ENCODE results near the gene SOX10.
A peak's percentile ranks its signal among the peaks of the same experiment; 100 is the strongest.

The SOX10 gene

DNA sequence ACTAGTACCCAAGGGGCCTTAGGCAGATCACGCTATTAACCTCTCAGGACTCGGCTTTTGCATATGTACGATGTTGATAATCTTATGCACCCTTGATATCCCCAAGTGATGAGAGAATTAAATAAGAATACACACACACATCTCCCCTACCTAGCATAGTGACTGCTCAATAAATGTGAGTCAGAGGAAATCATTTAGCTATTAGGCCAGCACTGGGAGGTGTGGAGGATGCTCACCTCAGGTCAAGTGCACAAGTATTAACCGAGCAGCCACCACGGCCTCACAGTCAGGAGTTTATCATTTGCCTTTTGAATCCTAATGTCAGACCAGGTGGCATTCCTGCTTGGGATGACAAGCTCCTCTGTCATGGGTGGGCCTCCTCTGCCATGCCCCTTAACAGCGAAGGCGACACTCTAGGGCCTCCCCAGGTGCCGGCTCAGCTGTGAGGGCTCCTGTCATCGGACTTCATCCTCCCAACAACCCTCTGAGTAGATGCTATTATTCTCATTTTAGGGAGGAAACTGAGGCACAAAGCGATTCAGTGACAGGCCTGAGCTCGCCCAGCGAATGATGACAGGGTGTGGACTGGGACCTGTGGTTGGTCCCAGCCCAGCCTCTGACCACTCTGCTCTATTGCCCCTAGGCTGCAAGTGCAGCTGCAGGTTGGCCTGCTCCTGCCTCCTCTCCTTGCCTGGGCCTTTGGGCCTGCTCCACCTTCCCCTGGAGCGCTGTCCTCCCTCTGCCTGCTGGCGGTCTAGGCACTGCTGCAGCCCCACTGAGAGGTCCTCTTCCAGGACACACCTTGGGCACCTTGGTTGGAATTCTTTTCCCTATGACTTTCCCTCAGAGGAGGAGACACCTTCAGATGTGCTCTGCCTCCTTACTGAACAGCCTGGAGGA is 5.0 kb upstream of the SOX10 start:
- TF ChIP-seq, protein P1, sequence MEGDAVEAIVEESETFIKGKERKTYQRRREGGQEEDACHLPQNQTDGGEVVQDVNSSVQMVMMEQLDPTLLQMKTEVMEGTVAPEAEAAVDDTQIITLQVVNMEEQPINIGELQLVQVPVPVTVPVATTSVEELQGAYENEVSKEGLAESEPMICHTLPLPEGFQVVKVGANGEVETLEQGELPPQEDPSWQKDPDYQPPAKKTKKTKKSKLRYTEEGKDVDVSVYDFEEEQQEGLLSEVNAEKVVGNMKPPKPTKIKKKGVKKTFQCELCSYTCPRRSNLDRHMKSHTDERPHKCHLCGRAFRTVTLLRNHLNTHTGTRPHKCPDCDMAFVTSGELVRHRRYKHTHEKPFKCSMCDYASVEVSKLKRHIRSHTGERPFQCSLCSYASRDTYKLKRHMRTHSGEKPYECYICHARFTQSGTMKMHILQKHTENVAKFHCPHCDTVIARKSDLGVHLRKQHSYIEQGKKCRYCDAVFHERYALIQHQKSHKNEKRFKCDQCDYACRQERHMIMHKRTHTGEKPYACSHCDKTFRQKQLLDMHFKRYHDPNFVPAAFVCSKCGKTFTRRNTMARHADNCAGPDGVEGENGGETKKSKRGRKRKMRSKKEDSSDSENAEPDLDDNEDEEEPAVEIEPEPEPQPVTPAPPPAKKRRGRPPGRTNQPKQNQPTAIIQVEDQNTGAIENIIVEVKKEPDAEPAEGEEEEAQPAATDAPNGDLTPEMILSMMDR (IDR thresholded peaks at IDR 0.05; ENCODE audit: control insufficient read depth, insufficient read depth, low read depth, low read length, missing control alignments) = no peak
- no peak for DNase-seq (ENCODE audit: low read depth)
- H3K4me3 ChIP-seq (ENCODE audit: control insufficient read depth, low read depth, low read length) = no peak overlapping the region

DNA sequence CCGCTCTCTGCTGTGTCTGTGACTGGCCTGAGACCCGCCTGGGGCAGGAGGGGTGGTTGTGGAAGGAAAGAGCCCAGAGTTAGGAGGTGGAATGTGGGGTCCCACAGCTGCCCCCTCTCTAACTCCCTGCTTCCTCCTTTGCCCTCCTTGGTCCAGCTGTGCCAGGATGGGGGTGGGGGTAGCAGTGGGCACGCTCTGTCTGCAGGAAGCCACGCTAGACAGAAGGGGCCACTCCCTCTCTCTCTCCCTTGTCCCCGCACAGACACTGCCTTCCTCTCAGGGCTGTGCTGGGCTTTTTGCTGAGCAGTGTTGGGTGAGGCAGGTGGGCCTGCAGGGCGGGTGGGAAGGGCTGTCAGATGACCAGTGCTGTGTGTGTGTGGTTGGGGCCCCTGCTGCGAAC is 2.0 kb upstream of the SOX10 start:
- TF ChIP-seq, protein P1 (IDR thresholded peaks at IDR 0.05; ENCODE audit: control insufficient read depth, insufficient read depth, low read depth, low read length, missing control alignments) = no peak
- DNase-seq (ENCODE audit: low read depth) = no peak
- H3K4me3 ChIP-seq (ENCODE audit: control insufficient read depth, low read depth, low read length) = no peak overlapping the region

- TF ChIP-seq, protein P1 (IDR thresholded peaks at IDR 0.05; ENCODE audit: control insufficient read depth, insufficient read depth, low read depth, low read length, missing control alignments) = no peak
Measured at GRCh38 chr22:37985751-37986281, 1.5 kb upstream of the SOX10 start.

GRCh38 chr22:37985050-37985585 is 763 bp upstream of the SOX10 start:
- TF ChIP-seq, protein P1 (IDR thresholded peaks at IDR 0.05; ENCODE audit: control insufficient read depth, insufficient read depth, low read depth, low read length, missing control alignments) = no peak
- DNase-seq (ENCODE audit: low read depth) = no peak
- no peak overlapping the region for H3K4me3 ChIP-seq (ENCODE audit: control insufficient read depth, low read depth, low read length)

More at GRCh38 chr22:37985751-37986281, 1.5 kb upstream of the SOX10 start:
- no peak for DNase-seq (ENCODE audit: low read depth)
- no peak overlapping the region for H3K4me3 ChIP-seq (ENCODE audit: control insufficient read depth, low read depth, low read length)

- H3K4me3 ChIP-seq (ENCODE audit: control insufficient read depth, low read depth, low read length) = no peak overlapping the region
- no peak for DNase-seq (ENCODE audit: low read depth)
- TF ChIP-seq, protein P1 (IDR thresholded peaks at IDR 0.05; ENCODE audit: control insufficient read depth, insufficient read depth, low read depth, low read length, missing control alignments) = peak; percentile 21
Measured at GRCh38 chr22:37982938-37983859, 1.2 kb downstream of the SOX10 start.

GRCh38 chr22:37982151-37982785 is 2.1 kb downstream of the SOX10 start:
- TF ChIP-seq, protein P1 (IDR thresholded peaks at IDR 0.05; ENCODE audit: control insufficient read depth, insufficient read depth, low read depth, low read length, missing control alignments) = no peak
- H3K4me3 ChIP-seq (ENCODE audit: control insufficient read depth, low read depth, low read length) = no peak overlapping the region
- no peak for DNase-seq (ENCODE audit: low read depth)
